SK-N-SH (cell line): ENCODE results near the gene SPOCK1.

ENCODE experiments used
- CTCF ChIP-seq: fragments of 200-600 bp; sonication (generic); IDR thresholded peaks from 2 replicates; pipeline ENCODE4 v1.6.1; 2017; ENCODE audit warnings: antibody characterized with exemption, mild to moderate bottlenecking, moderate library complexity
- POLR2AphosphoS5 ChIP-seq: IDR thresholded peaks from 2 replicates; pipeline ENCODE4 v1.6.1; 2012; ENCODE audit warnings: low read depth, low read length
- RAD21 ChIP-seq: IDR thresholded peaks from 2 replicates; pipeline ENCODE4 v1.6.1; 2012; ENCODE audit warnings: mild to moderate bottlenecking, low read length
- RFX5 ChIP-seq: IDR thresholded peaks from 2 replicates; pipeline ENCODE4 v1.6.1; 2012; ENCODE audit warnings: mild to moderate bottlenecking, improper control_type of control experiment, low read length
- YY1 ChIP-seq: IDR thresholded peaks from 2 replicates; pipeline ENCODE4 v1.4.0; 2012; ENCODE audit warnings: low read depth, mild to moderate bottlenecking

- TF ChIP-seq CTCF (no peak), POLR2AphosphoS5 (no peak), RAD21 (no peak), YY1 (no peak), RFX5 (no peak)
These were observed 155.1 kb downstream of the SPOCK1 start for GRCh38 chr5:137344021-137344420.
